Upper lobe of left lung (tissue), 4 donors: ENCODE results near the gene RERE.

Experiments used
- CTCF ChIP-seq, 6 experiments: fragments of 450-650 bp in 4 of 6; fragments of 200-600 bp in 2 of 6; sonication (generic) in 2 of 6; IDR thresholded peaks; one replicate each; pipeline ENCODE4 v1.5.1; 2016 to 2019; ENCODE audit warnings: antibody characterized with exemption in 6 of 6
- POLR2A ChIP-seq, 4 donors: fragments of 450-650 bp; IDR thresholded peaks; one replicate each; pipeline ENCODE4 v1.5.1; 2016 to 2017; ENCODE audit warnings: antibody characterized with exemption in 4 of 4, mild to moderate bottlenecking in 2 of 4

- no peak for TF ChIP-seq POLR2A (IDR thresholded peaks at IDR 0.05)
- TF ChIP-seq CTCF (IDR thresholded peaks at IDR 0.05), result no peak
Observed at GRCh38 chr1:8462371-8462892, 355.0 kb downstream of the RERE start.
